Spleen (tissue), 11 donors: ENCODE measurements around the gene FNBP1L. TPM values are rescaled to one million over a fixed set of nuclear protein-coding genes. Genes with fewer than 3 reads are reported as not detected.

Experiments
- DNase-seq: peaks from one replicate; pipeline ENCODE4 v3.0.0-alpha.2; 2020
- H3K27ac ChIP-seq, 8 donors: fragments of 200-600 bp; sonication (generic) in 7 of 8; 1 replicate in 4 of 8; 2 replicates in 4 of 8; pipeline versions ENCODE4 v1.5.0 to v1.8.0; 2016 to 2021; ENCODE audit warnings: inconsistent platforms in 4 of 8, mild to moderate bottlenecking in 4 of 8, moderate library complexity in 1 of 8
- H3K27me3 ChIP-seq, 7 donors: fragments of 200-600 bp; sonication (generic) in 6 of 7; replicated peaks in 1 of 7; 1 replicate in 4 of 7; 2 replicates in 3 of 7; pipeline versions ENCODE4 v1.5.0 to v1.8.0; 2016 to 2021; ENCODE audit warnings: inconsistent platforms in 3 of 7, mild to moderate bottlenecking in 1 of 7
- H3K36me3 ChIP-seq, 6 donors: fragments of 200-600 bp; sonication (generic) in 5 of 6; 1 replicate in 4 of 6; 2 replicates in 2 of 6; pipeline versions ENCODE4 v1.5.0 to v1.8.0; 2016 to 2021; ENCODE audit warnings: inconsistent platforms in 2 of 6
- H3K4me1 ChIP-seq, 6 donors: fragments of 200-600 bp; sonication (generic) in 5 of 6; 1 replicate in 3 of 6; 2 replicates in 3 of 6; pipeline versions ENCODE4 v1.5.0 to v1.8.0; 2016 to 2021; ENCODE audit warnings: inconsistent platforms in 3 of 6
- H3K4me3 ChIP-seq, 8 donors: fragments of 200-600 bp; sonication (generic) in 7 of 8; 1 replicate in 4 of 8; 2 replicates in 4 of 8; pipeline versions ENCODE4 v1.5.0 to v1.8.0; 2016 to 2021; ENCODE audit warnings: inconsistent platforms in 4 of 8, mild to moderate bottlenecking in 4 of 8, moderate library complexity in 2 of 8
- H3K9me3 ChIP-seq, 8 donors: fragments of 200-600 bp; sonication (generic) in 7 of 8; 1 replicate in 4 of 8; 2 replicates in 4 of 8; pipeline versions ENCODE4 v1.5.0 to v1.8.0; 2016 to 2021; ENCODE audit warnings: inconsistent platforms in 4 of 8
- POLR2A ChIP-seq, 3 donors: fragments of 450-650 bp; IDR thresholded peaks; one replicate each; pipeline ENCODE4 v1.5.1; 2017; ENCODE audit warnings: antibody characterized with exemption in 3 of 3, mild to moderate bottlenecking in 1 of 3
- POLR2AphosphoS5 ChIP-seq, 3 donors: sonication (generic); formaldehyde crosslinking; IDR thresholded peaks; one replicate each; pipeline ENCODE4 v1.5.1; 2017; ENCODE audit warnings: antibody characterized with exemption in 3 of 3
- WGBS, 5 donors: extraction: QIAGEN DNeasy Blood & Tissue Kit in 3 of 5; methylation state at CpG; one replicate each; pipeline versions ENCODE4 v1.1.5 to v1.1.7; 2013 to 2018; 5-methylcytosine and 5-hydroxymethylcytosine counted together
- intact Hi-C: fragments of 100-400 bp; cut with DNase I; formaldehyde crosslinking; loops from one replicate; pipeline ENCODE4 v1.15.0; 2023; ENCODE audit warnings: low total_unique reads
- polyA plus RNA-seq, 3 donors: library from polyadenylated mRNA; stranded (reverse); fragments of 200-250 nt; gene quantifications; one replicate each; pipeline ENCODE4 v1.2.1, GENCODE V29; 2013
- total RNA-seq, 7 donors: library from RNA; depleted of rRNA in 3 of 7; stranded (reverse); fragments of >200 nt in 3 of 7; fragmentation: NEBNext Ultra II Directional in 4 of 7; extraction: Animal tissue kit (Norgen Biotek cat#: 25700) in 4 of 7; gene quantifications; one replicate each; pipeline versions ENCODE4 v1.1.0 to v1.2.1, GENCODE V29; 2016 to 2021
- TF ChIP-seq, protein P1 (sequence below), 11 experiments: fragments of 200-600 bp in 7 of 11; fragments of 450-650 bp in 4 of 11; sonication (generic) in 4 of 11; IDR thresholded peaks in 8 of 11; conservative IDR thresholded peaks in 3 of 11; 1 replicate in 7 of 11; 2 replicates in 4 of 11; pipeline versions ENCODE4 v1.4.0 to v1.8.0; 2016 to 2021; ENCODE audit warnings: antibody characterized with exemption in 11 of 11, inconsistent platforms in 4 of 11, mild to moderate bottlenecking in 1 of 11
- donor health status: healthy with polysubstance abuse.
- donor health status: DM: no; HTN: no; CAD: no; lungs with moderate emphysema.
- donor health status: DM: no; HTN: no; CAD: no.
- donor health status: Bipolar disorder and iron deficiency.
- donor health status: healthy.
- donor health status: DM: no; HTN: no; CAD: no.
- donor health status: DM: yes; HTN: yes; CAD: no.

Gene FNBP1L
- total and polyA plus RNA-seq, 10 donors: 1.5 to 10.0 (median 5.5) TPM

DNA sequence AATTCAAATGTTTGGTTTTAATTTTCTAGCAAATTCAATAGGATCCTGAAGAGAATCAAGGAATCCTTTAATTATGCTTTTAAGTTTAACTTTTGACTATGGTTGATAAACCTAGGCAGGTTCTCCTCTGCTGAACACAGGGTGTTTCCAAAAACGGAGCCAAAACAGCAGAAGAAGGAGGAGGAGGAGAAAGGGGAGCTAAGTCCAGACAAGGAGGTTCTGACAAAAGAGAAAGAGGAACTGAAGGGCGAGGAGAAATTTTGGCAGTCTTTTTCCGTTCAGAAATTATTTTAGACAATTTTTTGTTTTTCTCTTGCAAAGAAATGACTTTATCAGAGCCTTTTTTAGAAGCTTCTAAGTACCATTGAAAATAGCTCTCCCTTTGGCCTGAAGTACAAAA lies 33.2 kb upstream of the FNBP1L start:
- DNase-seq: no peak
- Histone ChIP-seq H3K36me3 (no peaks in the 10 kb centered on the region), H3K27me3 (peaks cover 0 to 6% (median 0%) of the 10 kb centered on the region in 7 donors), H3K9me3 (no peaks in the 10 kb centered on the region), H3K4me1 (peaks cover 0 to 12% (median 3%) of the 10 kb centered on the region in 6 donors), H3K4me3 (no peak overlapping the region), H3K27ac (peak overlapping the region in 1 of 8 donors; percentile 9)
- WGBS, 5 donors: 13 to 22% (median 18%) methylated on average over 3 of the region's 3 CpGs
- TF ChIP-seq, protein P1, sequence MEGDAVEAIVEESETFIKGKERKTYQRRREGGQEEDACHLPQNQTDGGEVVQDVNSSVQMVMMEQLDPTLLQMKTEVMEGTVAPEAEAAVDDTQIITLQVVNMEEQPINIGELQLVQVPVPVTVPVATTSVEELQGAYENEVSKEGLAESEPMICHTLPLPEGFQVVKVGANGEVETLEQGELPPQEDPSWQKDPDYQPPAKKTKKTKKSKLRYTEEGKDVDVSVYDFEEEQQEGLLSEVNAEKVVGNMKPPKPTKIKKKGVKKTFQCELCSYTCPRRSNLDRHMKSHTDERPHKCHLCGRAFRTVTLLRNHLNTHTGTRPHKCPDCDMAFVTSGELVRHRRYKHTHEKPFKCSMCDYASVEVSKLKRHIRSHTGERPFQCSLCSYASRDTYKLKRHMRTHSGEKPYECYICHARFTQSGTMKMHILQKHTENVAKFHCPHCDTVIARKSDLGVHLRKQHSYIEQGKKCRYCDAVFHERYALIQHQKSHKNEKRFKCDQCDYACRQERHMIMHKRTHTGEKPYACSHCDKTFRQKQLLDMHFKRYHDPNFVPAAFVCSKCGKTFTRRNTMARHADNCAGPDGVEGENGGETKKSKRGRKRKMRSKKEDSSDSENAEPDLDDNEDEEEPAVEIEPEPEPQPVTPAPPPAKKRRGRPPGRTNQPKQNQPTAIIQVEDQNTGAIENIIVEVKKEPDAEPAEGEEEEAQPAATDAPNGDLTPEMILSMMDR (IDR thresholded peaks at IDR 0.05 in 8 of 11, conservative IDR thresholded peaks at IDR 0.05 in 3 of 11): no peak
- no peak for TF ChIP-seq POLR2A (IDR thresholded peaks at IDR 0.05)
- TF ChIP-seq POLR2AphosphoS5 (IDR thresholded peaks at IDR 0.05): no peak
- intact Hi-C loops: no loop called here

- WGBS, 5 donors: 60 to 72% (median 68%) methylated on average over 3 of the region's 3 CpGs
- no peak overlapping the region for H3K4me3 ChIP-seq
Observed at GRCh38 chr1:93415296-93415695, 32.6 kb upstream of the FNBP1L start.

DNA sequence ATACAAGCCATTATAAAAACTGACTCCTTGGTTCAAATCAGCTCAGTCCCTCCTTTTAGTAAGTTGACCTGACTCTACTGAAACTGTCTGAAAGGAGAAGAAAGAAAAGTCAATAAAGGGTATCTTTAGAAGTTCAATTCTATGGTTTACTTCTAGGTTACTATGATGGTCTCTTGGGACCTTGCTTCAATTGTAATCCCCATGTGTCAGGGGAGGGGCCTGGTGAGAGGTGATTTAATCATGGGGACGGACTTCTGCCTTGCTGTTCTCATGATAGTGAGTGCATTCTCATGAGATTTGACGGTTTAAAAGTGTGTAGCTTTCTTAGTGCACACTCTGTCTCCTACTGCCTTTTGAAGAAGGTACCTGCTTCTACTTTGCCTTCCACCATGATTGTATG lies 31.7 kb upstream of the FNBP1L start:
- TF ChIP-seq, protein P1 (IDR thresholded peaks at IDR 0.05 in 8 of 11, conservative IDR thresholded peaks at IDR 0.05 in 3 of 11): no peak
- TF ChIP-seq POLR2A (IDR thresholded peaks at IDR 0.05) (no peak), POLR2AphosphoS5 (IDR thresholded peaks at IDR 0.05) (no peak)
- no peak overlapping the region for H3K27ac ChIP-seq
- peaks cover 0 to 12% (median 3%) of the 10 kb centered on the region in 6 donors for H3K4me1 ChIP-seq
- 72 to 84% (median 81%) methylated on average over 2 of the region's 2 CpGs for WGBS, 5 donors
- intact Hi-C loops: no loop called here
- peaks cover 0 to 10% (median 0%) of the 10 kb centered on the region in 7 donors for H3K27me3 ChIP-seq
- no peaks in the 10 kb centered on the region for H3K36me3 ChIP-seq
- H3K4me3 ChIP-seq: no peak overlapping the region
- no peak for DNase-seq
- no peaks in the 10 kb centered on the region for H3K9me3 ChIP-seq

More at GRCh38 chr1:93415296-93415695, 32.6 kb upstream of the FNBP1L start:
- Histone ChIP-seq H3K27ac (peak overlapping the region in 1 of 8 donors; percentile 9), H3K36me3 (no peaks in the 10 kb centered on the region), H3K4me1 (peaks cover 0 to 12% (median 3%) of the 10 kb centered on the region in 6 donors), H3K9me3 (no peaks in the 10 kb centered on the region), H3K27me3 (peaks cover 0 to 10% (median 0%) of the 10 kb centered on the region in 7 donors)
- intact Hi-C loops: no loop called here
- TF ChIP-seq POLR2AphosphoS5 (IDR thresholded peaks at IDR 0.05): no peak
- TF ChIP-seq, protein P1 (IDR thresholded peaks at IDR 0.05 in 8 of 11, conservative IDR thresholded peaks at IDR 0.05 in 3 of 11): no peak
- TF ChIP-seq POLR2A (IDR thresholded peaks at IDR 0.05): no peak
- DNase-seq: no peak

- 84 to 97% (median 93%) methylated on average over 2 of the region's 2 CpGs for WGBS, 5 donors
- H3K4me3 ChIP-seq: no peak overlapping the region
- H3K36me3 ChIP-seq: no peaks in the 10 kb centered on the region
- intact Hi-C loops: no loop called here
- DNase-seq: no peak
- no peak overlapping the region for H3K27ac ChIP-seq
- no peaks in the 10 kb centered on the region for H3K9me3 ChIP-seq
- TF ChIP-seq POLR2A (IDR thresholded peaks at IDR 0.05) (no peak), POLR2AphosphoS5 (IDR thresholded peaks at IDR 0.05) (no peak)
- TF ChIP-seq, protein P1 (IDR thresholded peaks at IDR 0.05 in 8 of 11, conservative IDR thresholded peaks at IDR 0.05 in 3 of 11): no peak
- H3K27me3 ChIP-seq: peaks cover 0 to 15% (median 0%) of the 10 kb centered on the region in 7 donors
- peaks cover 0 to 12% (median 3%) of the 10 kb centered on the region in 6 donors for H3K4me1 ChIP-seq
Observed at GRCh38 chr1:93419344-93419743, 28.6 kb upstream of the FNBP1L start.
